Suprapubic skin (tissue), 3 donors: Measurements from ENCODE around the gene PGBD5.

Experiments used
- POLR2AphosphoS5 ChIP-seq, 3 donors: sonication (generic); formaldehyde crosslinking; IDR thresholded peaks; one replicate each; pipeline ENCODE4 v1.6.1; 2017; ENCODE audit warnings: antibody characterized with exemption in 3 of 3
- TF ChIP-seq, protein P1 (sequence below), 2 donors: fragments of 200-600 bp in 1 of 2; fragments of 450-650 bp in 1 of 2; sonication (generic) in 1 of 2; IDR thresholded peaks; one replicate each; pipeline ENCODE4 v1.5.1; 2016 to 2019; ENCODE audit warnings: antibody characterized with exemption in 2 of 2, mild to moderate bottlenecking in 1 of 2, moderate library complexity in 1 of 2

DNA sequence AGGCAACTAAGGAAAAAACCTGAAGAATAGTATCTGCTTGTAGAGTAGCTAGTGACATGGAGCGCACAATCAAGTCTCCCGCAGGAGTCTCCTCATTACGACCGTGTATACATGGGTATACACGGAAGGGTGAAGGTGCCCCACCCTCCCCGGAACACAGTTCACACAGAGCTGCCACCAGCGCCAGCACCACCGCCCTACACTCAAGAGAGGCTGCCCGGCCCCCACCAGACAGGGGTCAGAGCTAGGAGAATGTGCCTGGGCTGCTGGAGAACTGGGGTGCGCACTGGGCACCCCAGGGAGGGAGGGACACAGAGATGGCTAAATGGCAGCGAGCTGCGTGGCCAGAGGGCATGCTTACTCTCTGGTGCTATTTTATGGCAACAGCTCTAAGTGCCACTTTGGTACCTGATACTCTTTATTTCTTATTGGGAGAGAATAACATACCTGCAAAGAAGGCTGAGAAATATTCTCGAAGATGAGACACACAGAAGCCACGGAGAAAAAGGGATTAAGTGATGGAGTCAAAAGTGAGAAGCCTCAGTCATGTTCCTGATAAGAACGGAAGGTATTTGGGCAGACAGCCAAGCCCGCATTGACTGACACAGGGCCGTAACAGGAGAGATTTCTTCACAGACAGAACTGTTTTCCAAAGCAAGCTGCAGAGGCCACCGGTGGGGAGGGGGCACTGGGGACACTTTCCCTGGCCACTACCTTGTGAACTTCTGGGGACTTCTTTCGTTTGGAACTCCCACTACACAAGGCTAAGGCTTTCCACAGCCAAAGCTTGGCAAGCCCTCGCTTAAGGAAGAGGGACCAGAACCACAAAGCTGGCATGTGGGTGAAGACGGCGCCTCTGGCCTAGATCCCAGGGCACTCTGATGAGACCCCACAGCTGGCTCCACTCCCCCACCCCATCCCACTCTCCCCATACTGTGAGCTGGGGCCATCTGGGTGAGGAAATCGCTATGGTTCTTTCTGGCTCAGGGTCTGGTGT lies 108.0 kb downstream of the PGBD5 start:
- TF ChIP-seq POLR2AphosphoS5 (IDR thresholded peaks at IDR 0.05), result no peak
- TF ChIP-seq, protein P1, sequence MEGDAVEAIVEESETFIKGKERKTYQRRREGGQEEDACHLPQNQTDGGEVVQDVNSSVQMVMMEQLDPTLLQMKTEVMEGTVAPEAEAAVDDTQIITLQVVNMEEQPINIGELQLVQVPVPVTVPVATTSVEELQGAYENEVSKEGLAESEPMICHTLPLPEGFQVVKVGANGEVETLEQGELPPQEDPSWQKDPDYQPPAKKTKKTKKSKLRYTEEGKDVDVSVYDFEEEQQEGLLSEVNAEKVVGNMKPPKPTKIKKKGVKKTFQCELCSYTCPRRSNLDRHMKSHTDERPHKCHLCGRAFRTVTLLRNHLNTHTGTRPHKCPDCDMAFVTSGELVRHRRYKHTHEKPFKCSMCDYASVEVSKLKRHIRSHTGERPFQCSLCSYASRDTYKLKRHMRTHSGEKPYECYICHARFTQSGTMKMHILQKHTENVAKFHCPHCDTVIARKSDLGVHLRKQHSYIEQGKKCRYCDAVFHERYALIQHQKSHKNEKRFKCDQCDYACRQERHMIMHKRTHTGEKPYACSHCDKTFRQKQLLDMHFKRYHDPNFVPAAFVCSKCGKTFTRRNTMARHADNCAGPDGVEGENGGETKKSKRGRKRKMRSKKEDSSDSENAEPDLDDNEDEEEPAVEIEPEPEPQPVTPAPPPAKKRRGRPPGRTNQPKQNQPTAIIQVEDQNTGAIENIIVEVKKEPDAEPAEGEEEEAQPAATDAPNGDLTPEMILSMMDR (IDR thresholded peaks at IDR 0.05), result no peak
